Neural cell (in vitro differentiated cells): ENCODE results near the gene RAD23B. TPM values are rescaled to one million over a fixed set of nuclear protein-coding genes. Genes with fewer than 3 reads are reported as not detected.

Experiments
- H2AFZ ChIP-seq: fragments of 200-600, 300-800 bp; sonication (generic), shearing (Covaris generic); 2 replicates; pipeline ENCODE4 v1.6.0; 2014; ENCODE audit warnings: low read depth, mild to moderate bottlenecking, antibody characterized with exemption, low read length, moderate library complexity
- H3F3A ChIP-seq: fragments of 200-600 bp; shearing (Covaris generic); 2 replicates; pipeline ENCODE4 v1.6.1; 2016; ENCODE audit warnings: mild to moderate bottlenecking, moderate library complexity, mixed read lengths, antibody characterized with exemption, low read length; ENCODE audit not compliant: insufficient read depth, poor library complexity, severe bottlenecking
- H3K27ac ChIP-seq: fragments of 200-600, 300-800 bp; sonication (generic), shearing (Covaris generic); 2 replicates; pipeline ENCODE4 v1.5.1; 2014; ENCODE audit warnings: mild to moderate bottlenecking, low read length, moderate library complexity
- H3K27me3 ChIP-seq: fragments of 300-800, 200-600 bp; sonication (generic), shearing (Covaris generic); 2 replicates; pipeline ENCODE4 v1.6.0; 2014; ENCODE audit warnings: mild to moderate bottlenecking, low read depth, low read length, moderate library complexity; ENCODE audit not compliant: insufficient read depth
- H3K36me3 ChIP-seq: fragments of 300-800, 200-600 bp; sonication (generic), shearing (Covaris generic); 2 replicates; pipeline ENCODE4 v1.5.1; 2014; ENCODE audit warnings: mild to moderate bottlenecking, antibody characterized with exemption, low read length, moderate library complexity; ENCODE audit not compliant: insufficient read depth
- H3K4me2 ChIP-seq: fragments of 300-800, 200-600 bp; sonication (generic), shearing (Covaris generic); 2 replicates; pipeline ENCODE4 v1.6.0; 2014; ENCODE audit warnings: mild to moderate bottlenecking, low read length
- H3K4me3 ChIP-seq: fragments of 300-800, 200-600 bp; sonication (generic), shearing (Covaris generic); 2 replicates; pipeline ENCODE4 v1.5.1; 2014; ENCODE audit warnings: mild to moderate bottlenecking, low read length, moderate library complexity
- H3K79me2 ChIP-seq: fragments of 200-600 bp; shearing (Covaris generic); replicated peaks from 2 replicates; pipeline ENCODE4 v1.6.0; 2014; ENCODE audit warnings: mild to moderate bottlenecking, low read length, moderate library complexity; ENCODE audit not compliant: insufficient read depth
- H3K9ac ChIP-seq: fragments of 300-800, 200-600 bp; sonication (generic), shearing (Covaris generic); 2 replicates; pipeline ENCODE4 v1.6.1; 2016; ENCODE audit warnings: mild to moderate bottlenecking, low read length, mixed read lengths
- H3K9me2 ChIP-seq: fragments of 200-600 bp; shearing (Covaris generic); 2 replicates; pipeline ENCODE4 v1.6.1; 2016; ENCODE audit warnings: mild to moderate bottlenecking, low read length, mixed read lengths; ENCODE audit not compliant: insufficient read depth
- H3K9me3 ChIP-seq: fragments of 200-600, 300-800 bp; sonication (generic), shearing (Covaris generic); 2 replicates; pipeline ENCODE4 v1.6.1; 2016; ENCODE audit warnings: mild to moderate bottlenecking, mixed run types, low read length, moderate library complexity, mixed read lengths
- H4K20me1 ChIP-seq: fragments of 200-600 bp; shearing (Covaris generic); 2 replicates; pipeline ENCODE4 v1.6.1; 2016; ENCODE audit warnings: mild to moderate bottlenecking, mixed run types; ENCODE audit not compliant: insufficient read depth
- EP300 ChIP-seq: fragments of 450-650 bp; conservative IDR thresholded peaks from 2 replicates; pipeline ENCODE4 v1.6.1; 2014; ENCODE audit warnings: antibody characterized with exemption, mild to moderate bottlenecking, moderate library complexity; ENCODE audit not compliant: poor library complexity, severe bottlenecking
- EZH2 ChIP-seq: fragments of 200-600, 300-800 bp; shearing (Covaris generic), sonication (generic); IDR thresholded peaks from 2 replicates; pipeline ENCODE4 v1.6.1; 2014; ENCODE audit warnings: antibody characterized with exemption, low read length, borderline replicate concordance, mild to moderate bottlenecking; ENCODE audit not compliant: insufficient read depth, poor library complexity, severe bottlenecking
- MXI1 ChIP-seq: fragments of 450-650 bp; conservative IDR thresholded peaks from 2 replicates; pipeline ENCODE4 v1.6.1; 2014; ENCODE audit warnings: antibody characterized with exemption, mild to moderate bottlenecking; ENCODE audit not compliant: poor library complexity, severe bottlenecking
- POLR2AphosphoS5 ChIP-seq: IDR thresholded peaks from 2 replicates; pipeline ENCODE4 v1.6.1; 2012
- RAD21 ChIP-seq: fragments of 450-650 bp; conservative IDR thresholded peaks from 2 replicates; pipeline ENCODE4 v1.6.1; 2014; ENCODE audit warnings: antibody characterized with exemption, mild to moderate bottlenecking, moderate library complexity
- SMC3 ChIP-seq: fragments of 450-650 bp; conservative IDR thresholded peaks from 2 replicates; pipeline ENCODE4 v1.6.1; 2014; ENCODE audit warnings: antibody characterized with exemption, mild to moderate bottlenecking, moderate library complexity; ENCODE audit not compliant: poor library complexity
- TAF1 ChIP-seq: IDR thresholded peaks from 2 replicates; pipeline ENCODE4 v1.6.1; 2012; ENCODE audit warnings: low read depth
- polyA plus RNA-seq: library from polyadenylated mRNA; depleted of rRNA; stranded (reverse); fragments of >200 nt; gene quantifications from 2 replicates; pipeline ENCODE4 v1.2.3, GENCODE V29; 2014
- TF ChIP-seq, protein P1 (sequence below): fragments of 450-650 bp; IDR thresholded peaks from 2 replicates; pipeline ENCODE4 v1.5.1; 2014; ENCODE audit warnings: antibody characterized with exemption, mild to moderate bottlenecking, moderate library complexity; ENCODE audit not compliant: poor library complexity, severe bottlenecking
- TF ChIP-seq, protein P2 (sequence below): IDR thresholded peaks from 2 replicates; pipeline ENCODE4 v1.6.1; 2012; ENCODE audit warnings: borderline replicate concordance

Gene RAD23B
- polyA plus RNA-seq, 1 donor from 2014 or later = 97.3 TPM

DNA sequence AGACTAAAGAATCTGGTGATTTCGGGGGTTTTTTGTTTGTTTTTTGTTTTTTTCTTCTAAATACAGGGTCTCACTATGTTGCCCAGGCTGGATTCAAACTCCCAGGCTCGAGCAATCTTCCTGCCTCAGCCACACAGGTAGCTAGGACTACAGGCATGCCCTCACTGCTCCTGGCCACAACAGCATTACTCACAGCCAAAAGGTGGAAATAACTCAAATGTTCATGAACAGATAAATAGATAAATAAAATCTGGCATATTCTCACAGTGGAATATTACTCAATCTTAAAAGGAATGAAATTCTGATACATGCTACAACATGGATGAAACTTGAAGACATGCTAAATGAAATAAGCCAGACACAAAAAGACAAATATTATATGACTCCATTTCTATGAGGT is 19.8 kb upstream of the RAD23B start:
- Histone ChIP-seq H3K9ac (no peak overlapping the region), H3F3A (no peaks in the 10 kb centered on the region), H3K36me3 (no peaks in the 10 kb centered on the region), H3K4me2 (no peak overlapping the region), H3K4me3 (no peak overlapping the region), H3K9me3 (no peaks in the 10 kb centered on the region), H3K79me2 (no peaks in the 10 kb centered on the region), H3K27me3 (no peaks in the 10 kb centered on the region), H3K9me2 (no peaks in the 10 kb centered on the region), H3K27ac (no peak overlapping the region), H4K20me1 (no peaks in the 10 kb centered on the region), H2AFZ (no peak overlapping the region)
- TF ChIP-seq SMC3 (no peak), MXI1 (no peak), EZH2 (no peak), TAF1 (no peak)
- TF ChIP-seq, protein P1, sequence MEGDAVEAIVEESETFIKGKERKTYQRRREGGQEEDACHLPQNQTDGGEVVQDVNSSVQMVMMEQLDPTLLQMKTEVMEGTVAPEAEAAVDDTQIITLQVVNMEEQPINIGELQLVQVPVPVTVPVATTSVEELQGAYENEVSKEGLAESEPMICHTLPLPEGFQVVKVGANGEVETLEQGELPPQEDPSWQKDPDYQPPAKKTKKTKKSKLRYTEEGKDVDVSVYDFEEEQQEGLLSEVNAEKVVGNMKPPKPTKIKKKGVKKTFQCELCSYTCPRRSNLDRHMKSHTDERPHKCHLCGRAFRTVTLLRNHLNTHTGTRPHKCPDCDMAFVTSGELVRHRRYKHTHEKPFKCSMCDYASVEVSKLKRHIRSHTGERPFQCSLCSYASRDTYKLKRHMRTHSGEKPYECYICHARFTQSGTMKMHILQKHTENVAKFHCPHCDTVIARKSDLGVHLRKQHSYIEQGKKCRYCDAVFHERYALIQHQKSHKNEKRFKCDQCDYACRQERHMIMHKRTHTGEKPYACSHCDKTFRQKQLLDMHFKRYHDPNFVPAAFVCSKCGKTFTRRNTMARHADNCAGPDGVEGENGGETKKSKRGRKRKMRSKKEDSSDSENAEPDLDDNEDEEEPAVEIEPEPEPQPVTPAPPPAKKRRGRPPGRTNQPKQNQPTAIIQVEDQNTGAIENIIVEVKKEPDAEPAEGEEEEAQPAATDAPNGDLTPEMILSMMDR = no peak

DNA sequence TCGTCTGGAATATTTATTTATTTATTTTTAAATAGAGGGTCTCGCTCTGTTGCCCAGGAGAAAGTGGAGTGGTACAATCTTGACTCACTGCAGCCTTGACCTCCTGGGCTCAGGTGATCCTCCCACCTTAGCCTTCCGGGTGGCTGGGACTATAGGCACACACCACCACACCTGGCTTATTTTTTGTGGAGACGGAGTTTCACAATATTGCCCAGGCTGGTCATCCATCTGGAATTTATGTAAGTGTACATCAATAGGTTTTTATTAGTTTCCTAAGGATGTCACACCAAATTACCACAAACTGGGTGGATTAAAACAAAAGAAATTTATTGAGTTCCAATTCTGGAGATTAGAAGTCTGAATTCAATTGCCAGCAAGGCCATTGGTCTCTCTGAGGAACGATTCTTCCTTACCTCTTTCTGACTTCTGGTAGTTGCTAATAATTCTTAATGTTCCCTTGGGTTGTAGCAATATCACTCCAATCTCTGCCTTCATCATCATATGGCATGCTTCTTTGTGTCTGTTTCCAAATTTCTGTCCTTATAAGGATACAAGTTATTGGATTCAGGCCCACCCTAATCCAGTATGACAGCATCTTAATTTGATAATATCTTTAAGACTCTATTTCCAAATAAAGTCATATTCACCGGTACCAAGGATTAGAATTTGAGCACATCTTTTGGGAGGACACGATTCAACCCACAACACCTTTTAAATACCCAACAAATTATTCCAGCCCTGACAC is 16.3 kb upstream of the RAD23B start:
- no peaks in the 10 kb centered on the region for H3K27me3 ChIP-seq
- no peak overlapping the region for H3K4me3 ChIP-seq
- no peaks in the 10 kb centered on the region for H3K9me3 ChIP-seq
- H3K27ac ChIP-seq = no peak overlapping the region
- no peaks in the 10 kb centered on the region for H3F3A ChIP-seq
- H3K9ac ChIP-seq = no peak overlapping the region
- H3K9me2 ChIP-seq = no peaks in the 10 kb centered on the region
- no peak overlapping the region for H2AFZ ChIP-seq
- no peaks in the 10 kb centered on the region for H3K79me2 ChIP-seq
- no peak overlapping the region for H3K4me2 ChIP-seq
- no peaks in the 10 kb centered on the region for H4K20me1 ChIP-seq
- TF ChIP-seq EP300 (no peak), SMC3 (no peak), MXI1 (no peak), POLR2AphosphoS5 (no peak), RAD21 (no peak), TAF1 (no peak), EZH2 (no peak)
- TF ChIP-seq, protein P2, sequence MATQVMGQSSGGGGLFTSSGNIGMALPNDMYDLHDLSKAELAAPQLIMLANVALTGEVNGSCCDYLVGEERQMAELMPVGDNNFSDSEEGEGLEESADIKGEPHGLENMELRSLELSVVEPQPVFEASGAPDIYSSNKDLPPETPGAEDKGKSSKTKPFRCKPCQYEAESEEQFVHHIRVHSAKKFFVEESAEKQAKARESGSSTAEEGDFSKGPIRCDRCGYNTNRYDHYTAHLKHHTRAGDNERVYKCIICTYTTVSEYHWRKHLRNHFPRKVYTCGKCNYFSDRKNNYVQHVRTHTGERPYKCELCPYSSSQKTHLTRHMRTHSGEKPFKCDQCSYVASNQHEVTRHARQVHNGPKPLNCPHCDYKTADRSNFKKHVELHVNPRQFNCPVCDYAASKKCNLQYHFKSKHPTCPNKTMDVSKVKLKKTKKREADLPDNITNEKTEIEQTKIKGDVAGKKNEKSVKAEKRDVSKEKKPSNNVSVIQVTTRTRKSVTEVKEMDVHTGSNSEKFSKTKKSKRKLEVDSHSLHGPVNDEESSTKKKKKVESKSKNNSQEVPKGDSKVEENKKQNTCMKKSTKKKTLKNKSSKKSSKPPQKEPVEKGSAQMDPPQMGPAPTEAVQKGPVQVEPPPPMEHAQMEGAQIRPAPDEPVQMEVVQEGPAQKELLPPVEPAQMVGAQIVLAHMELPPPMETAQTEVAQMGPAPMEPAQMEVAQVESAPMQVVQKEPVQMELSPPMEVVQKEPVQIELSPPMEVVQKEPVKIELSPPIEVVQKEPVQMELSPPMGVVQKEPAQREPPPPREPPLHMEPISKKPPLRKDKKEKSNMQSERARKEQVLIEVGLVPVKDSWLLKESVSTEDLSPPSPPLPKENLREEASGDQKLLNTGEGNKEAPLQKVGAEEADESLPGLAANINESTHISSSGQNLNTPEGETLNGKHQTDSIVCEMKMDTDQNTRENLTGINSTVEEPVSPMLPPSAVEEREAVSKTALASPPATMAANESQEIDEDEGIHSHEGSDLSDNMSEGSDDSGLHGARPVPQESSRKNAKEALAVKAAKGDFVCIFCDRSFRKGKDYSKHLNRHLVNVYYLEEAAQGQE = no peak
- TF ChIP-seq, protein P1 = no peak
- no peaks in the 10 kb centered on the region for H3K36me3 ChIP-seq
